Epithelial cell of esophagus (primary cell): ENCODE measurements around the gene MYL3.

ENCODE experiments used
- DNase-seq: peaks from one replicate; pipeline ENCODE4 v3.0.0; 2010; ENCODE audit warnings: low read depth
- H3K4me3 ChIP-seq: 2 replicates; pipeline ENCODE4 v1.5.1; 2011; ENCODE audit warnings: mild to moderate bottlenecking, low read length, control low read depth
- TF ChIP-seq, protein P1 (sequence below): IDR thresholded peaks from 2 replicates; pipeline ENCODE4 v1.5.1; 2011; ENCODE audit warnings: low read depth, mild to moderate bottlenecking, low read length, control low read depth, inconsistent platforms; ENCODE audit not compliant: insufficient read depth; ENCODE audit errors: missing control alignments

Gene MYL3

DNA sequence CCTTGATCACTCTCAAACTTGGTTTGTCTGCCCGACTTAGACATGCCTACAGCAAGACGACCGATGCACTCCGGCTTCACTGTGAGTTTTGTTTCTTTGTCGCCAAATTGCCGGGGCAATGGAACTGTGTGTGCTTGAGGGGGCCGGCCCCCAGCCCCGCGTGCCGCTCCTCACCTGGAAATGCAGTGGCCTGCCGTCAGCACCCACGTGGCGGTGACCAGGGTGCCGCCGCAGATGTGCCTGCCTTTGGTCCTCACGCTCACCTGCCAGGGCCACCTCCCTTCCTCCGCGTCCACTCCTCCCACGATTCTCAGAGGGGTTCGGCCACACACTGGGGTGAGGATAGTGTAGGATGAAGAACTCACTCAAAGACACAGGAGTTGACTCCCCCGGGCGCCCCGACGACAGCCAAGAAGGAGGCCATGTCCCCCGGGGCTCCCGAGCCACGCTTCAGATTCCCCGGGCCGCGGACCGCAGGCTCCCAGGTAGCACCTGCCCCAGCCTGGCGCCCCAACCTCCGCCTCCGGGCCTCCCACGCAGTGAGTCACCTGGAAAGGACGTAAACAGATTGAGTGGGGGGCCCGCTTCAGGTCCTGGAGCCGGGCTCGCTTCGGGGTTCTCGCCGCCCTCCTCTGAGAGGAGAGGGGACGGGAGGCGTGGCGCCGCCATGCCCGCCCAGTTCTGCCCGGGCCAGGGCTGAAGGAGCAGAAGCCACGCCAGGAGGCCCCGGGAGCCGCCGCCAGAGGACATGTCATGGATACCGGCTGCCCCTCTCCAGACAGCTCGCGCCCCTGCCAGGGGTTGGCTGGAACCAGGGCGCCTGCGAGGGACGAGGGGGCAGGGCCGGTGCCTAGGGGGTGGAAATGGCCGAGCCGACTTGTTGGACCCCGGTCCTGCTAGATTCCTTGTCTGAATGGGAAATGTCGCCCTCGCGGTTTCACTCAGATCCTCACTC is 29.6 kb downstream of the MYL3 start:
- DNase-seq: no peak
- TF ChIP-seq, protein P1, sequence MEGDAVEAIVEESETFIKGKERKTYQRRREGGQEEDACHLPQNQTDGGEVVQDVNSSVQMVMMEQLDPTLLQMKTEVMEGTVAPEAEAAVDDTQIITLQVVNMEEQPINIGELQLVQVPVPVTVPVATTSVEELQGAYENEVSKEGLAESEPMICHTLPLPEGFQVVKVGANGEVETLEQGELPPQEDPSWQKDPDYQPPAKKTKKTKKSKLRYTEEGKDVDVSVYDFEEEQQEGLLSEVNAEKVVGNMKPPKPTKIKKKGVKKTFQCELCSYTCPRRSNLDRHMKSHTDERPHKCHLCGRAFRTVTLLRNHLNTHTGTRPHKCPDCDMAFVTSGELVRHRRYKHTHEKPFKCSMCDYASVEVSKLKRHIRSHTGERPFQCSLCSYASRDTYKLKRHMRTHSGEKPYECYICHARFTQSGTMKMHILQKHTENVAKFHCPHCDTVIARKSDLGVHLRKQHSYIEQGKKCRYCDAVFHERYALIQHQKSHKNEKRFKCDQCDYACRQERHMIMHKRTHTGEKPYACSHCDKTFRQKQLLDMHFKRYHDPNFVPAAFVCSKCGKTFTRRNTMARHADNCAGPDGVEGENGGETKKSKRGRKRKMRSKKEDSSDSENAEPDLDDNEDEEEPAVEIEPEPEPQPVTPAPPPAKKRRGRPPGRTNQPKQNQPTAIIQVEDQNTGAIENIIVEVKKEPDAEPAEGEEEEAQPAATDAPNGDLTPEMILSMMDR: no peak
- no peak overlapping the region for H3K4me3 ChIP-seq

DNA sequence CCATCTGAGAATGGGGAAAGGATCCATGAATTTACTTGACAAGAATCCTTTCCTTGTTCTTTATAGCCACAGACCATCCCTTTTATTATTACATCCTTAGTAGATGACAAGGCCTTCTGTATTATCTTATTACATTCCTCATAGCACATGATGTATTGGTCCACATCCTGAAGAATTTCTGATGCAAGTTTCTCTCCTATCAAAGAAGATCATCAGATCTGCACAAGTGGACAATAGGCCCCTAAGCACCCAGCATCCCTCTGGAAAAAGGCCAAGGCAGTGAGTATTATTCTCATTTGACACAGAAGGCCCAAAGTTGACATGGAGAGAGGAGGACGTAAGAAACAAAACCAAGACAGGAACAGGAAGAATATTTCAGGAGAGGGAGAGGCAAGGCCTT is 31.4 kb downstream of the MYL3 start:
- no peak for DNase-seq
- TF ChIP-seq, protein P1: no peak
- no peak overlapping the region for H3K4me3 ChIP-seq

DNA sequence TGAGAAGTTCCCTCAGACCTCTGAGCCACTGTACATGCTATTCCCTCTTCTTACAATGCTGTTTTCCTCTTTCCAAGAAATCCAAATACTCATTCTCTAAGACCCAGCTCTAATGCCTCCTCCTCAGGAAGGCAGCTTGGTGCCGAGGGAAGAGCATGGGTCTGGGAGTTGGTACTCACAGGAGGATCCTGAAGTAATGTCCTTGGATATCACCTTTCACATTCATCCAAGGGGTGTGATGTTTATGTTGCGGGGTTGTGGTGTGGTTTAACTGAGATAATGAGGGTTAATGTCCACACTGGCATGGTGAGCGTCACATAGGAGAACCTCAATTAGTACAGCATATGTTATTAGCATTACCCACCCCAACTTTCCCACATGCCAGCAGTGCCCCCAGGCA is 31.9 kb downstream of the MYL3 start:
- TF ChIP-seq, protein P1: no peak
- DNase-seq: no peak
- H3K4me3 ChIP-seq: no peak overlapping the region

DNA sequence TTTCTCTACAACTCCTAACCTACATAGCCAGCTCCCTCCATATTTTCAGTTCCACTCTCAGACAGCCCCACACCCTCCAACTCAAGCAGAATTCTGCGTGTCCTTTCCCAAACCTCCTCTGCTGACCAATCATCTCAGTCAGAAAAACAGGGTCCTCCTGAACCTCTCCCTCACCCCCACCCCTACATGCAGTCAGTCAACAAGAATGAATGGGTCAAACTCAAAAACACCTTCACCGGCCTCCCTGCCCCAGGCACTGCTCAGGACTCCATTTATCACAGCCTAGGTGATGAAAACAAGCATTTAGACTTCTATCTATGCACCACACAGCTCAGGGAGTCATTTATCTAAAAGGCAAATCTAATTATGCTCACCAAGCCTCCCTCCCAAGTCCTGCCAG is 32.4 kb downstream of the MYL3 start:
- DNase-seq: no peak
- TF ChIP-seq, protein P1: no peak
- H3K4me3 ChIP-seq: no peak overlapping the region

DNA sequence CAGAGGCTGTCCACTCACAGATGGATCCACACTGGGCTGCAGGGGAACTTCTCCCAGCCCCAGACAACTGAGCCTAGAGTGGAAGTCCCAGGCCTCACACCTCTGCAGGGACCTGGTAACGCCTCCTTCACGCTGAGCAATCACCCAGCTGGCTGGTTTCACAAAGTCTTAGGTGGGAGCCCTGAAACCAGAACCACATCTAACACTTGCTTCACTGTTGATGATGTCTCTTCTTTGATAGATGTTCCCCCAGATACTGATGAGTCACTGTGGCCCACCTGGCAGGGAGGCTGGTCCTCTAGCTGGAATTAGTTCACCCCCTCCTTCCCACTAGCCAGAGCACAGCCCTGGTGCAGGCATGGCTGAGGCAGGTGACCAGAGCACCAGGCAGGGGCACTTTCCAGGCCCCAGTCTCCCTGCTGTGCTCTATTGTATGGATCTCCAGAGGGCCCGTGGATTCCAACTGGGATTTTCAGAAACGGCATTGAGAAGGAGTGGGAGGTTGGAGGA is 33.5 kb downstream of the MYL3 start:
- DNase-seq: no peak
- TF ChIP-seq, protein P1: no peak
- no peak overlapping the region for H3K4me3 ChIP-seq

DNA sequence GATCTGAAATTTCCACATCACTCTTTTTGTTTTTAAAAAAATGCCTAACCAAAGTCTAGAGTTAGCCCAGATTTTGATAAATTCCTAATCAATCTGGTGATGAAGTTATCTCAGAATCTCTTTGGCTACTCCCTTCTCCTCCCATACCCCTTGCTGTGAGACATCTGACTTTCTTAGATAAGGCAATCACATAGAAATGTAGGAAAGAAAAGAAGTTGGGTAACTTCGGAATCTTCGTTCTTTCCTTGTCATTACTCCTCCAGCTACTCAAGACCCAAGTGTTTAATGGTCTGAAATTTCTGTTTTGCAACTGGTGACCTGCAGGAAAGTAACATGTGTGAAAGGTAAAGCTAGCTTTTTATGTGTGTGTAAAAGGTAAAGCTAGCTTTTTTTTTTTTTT is 37.8 kb downstream of the MYL3 start:
- TF ChIP-seq, protein P1: no peak

More for the DNA sequence above, 37.8 kb downstream of the MYL3 start:
- no peak overlapping the region for H3K4me3 ChIP-seq
- DNase-seq: no peak
